Cardiac muscle cell (in vitro differentiated cells and primary cell): ENCODE measurements around the gene ATP2B2. TPM values are rescaled to one million over a fixed set of nuclear protein-coding genes. Genes with fewer than 3 reads are reported as not detected.

ENCODE experiments used
- DNase-seq, 2 donors: peaks; one replicate each; pipeline versions ENCODE4 v3.0.0 to v3.0.0-alpha.2; 2010 to 2017; ENCODE audit warnings: low read depth in 1 of 2, low spot score in 1 of 2
- H3K27ac ChIP-seq: fragments of 200-600 bp; sonication (generic); 2 replicates; pipeline ENCODE4 v1.5.1; 2016
- H3K27me3 ChIP-seq: fragments of 200-600 bp; sonication (generic); 2 replicates; pipeline ENCODE4 v1.6.0; 2016; ENCODE audit warnings: control low read depth
- H3K36me3 ChIP-seq: fragments of 200-600 bp; sonication (generic); 2 replicates; pipeline ENCODE4 v1.5.1; 2016; ENCODE audit warnings: control low read depth
- H3K4me1 ChIP-seq: fragments of 200-600 bp; sonication (generic); 2 replicates; pipeline ENCODE4 v1.8.1; 2017; ENCODE audit warnings: low read depth, mild to moderate bottlenecking, mixed run types
- H3K4me3 ChIP-seq: fragments of 200-600 bp; sonication (generic); 2 replicates; pipeline ENCODE4 v1.5.1; 2016; ENCODE audit warnings: mild to moderate bottlenecking
- H3K9me3 ChIP-seq: fragments of 200-600 bp; sonication (generic); 2 replicates; pipeline ENCODE4 v1.5.1; 2017; ENCODE audit warnings: low read depth, mild to moderate bottlenecking, control low read depth
- polyA plus RNA-seq: library from polyadenylated mRNA; unstranded; fragments of >200 nt; fragmentation: Nextera tagmentation; extraction: Ambion mirVana; gene quantifications from 2 replicates; pipeline ENCODE4 v1.2.1, GENCODE V29; 2016
- total RNA-seq: library from RNA; depleted of rRNA; stranded (reverse); fragments of >200 nt; gene quantifications from 2 replicates; pipeline ENCODE4 v1.2.3, GENCODE V29; 2016
- TF ChIP-seq, protein P1 (sequence below): IDR thresholded peaks from 2 replicates; pipeline ENCODE4 v1.5.1; 2012; ENCODE audit warnings: low read depth, mild to moderate bottlenecking, low read length

ATP2B2 gene
- total and polyA plus RNA-seq, 2 experiments from 2014 or later = 0.22 to 0.77 TPM

DNA sequence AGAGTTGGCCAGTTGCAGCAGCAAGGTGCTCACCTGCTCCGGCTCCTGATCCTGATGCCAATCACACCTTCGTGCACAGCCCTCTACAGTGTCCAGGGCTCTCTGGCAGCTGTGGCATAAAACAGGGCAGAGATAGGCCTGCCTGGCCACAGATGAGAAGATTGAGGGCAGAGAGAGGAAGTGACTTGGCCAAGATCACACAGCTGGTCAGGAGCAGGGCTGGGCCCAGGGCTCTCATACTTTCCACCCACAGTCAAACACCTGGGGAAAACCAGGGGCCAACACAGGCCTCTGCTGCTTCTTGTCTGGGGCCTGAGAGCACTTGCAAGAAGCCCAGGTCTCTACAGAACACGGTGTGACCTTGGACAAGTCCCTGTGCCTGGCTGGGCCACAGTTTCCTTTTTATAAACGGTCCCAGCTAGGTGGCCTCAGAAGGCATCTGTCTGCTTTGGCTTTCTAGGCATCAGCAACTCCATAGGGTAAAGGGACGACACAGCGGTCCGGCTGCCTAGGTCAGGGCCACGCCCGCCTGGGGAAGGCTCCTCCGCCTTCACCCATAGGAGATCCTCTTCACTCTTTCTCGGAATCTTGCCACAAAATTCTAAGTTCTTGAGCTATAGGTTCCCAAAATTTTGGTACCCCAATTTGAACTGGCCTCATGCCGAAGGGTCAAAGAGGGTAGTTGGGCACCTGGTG lies 3.1 kb downstream of the ATP2B2 start:
- H3K36me3 ChIP-seq = no peaks in the 10 kb centered on the region
- H3K27me3 ChIP-seq = peaks cover 15% of the 10 kb centered on the region
- no peak overlapping the region for H3K4me3 ChIP-seq
- TF ChIP-seq, protein P1, sequence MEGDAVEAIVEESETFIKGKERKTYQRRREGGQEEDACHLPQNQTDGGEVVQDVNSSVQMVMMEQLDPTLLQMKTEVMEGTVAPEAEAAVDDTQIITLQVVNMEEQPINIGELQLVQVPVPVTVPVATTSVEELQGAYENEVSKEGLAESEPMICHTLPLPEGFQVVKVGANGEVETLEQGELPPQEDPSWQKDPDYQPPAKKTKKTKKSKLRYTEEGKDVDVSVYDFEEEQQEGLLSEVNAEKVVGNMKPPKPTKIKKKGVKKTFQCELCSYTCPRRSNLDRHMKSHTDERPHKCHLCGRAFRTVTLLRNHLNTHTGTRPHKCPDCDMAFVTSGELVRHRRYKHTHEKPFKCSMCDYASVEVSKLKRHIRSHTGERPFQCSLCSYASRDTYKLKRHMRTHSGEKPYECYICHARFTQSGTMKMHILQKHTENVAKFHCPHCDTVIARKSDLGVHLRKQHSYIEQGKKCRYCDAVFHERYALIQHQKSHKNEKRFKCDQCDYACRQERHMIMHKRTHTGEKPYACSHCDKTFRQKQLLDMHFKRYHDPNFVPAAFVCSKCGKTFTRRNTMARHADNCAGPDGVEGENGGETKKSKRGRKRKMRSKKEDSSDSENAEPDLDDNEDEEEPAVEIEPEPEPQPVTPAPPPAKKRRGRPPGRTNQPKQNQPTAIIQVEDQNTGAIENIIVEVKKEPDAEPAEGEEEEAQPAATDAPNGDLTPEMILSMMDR = no peak
- no peak for DNase-seq
- H3K9me3 ChIP-seq = no peaks in the 10 kb centered on the region
- H3K27ac ChIP-seq = no peak overlapping the region
- H3K4me1 ChIP-seq = peaks cover 8% of the 10 kb centered on the region

DNA sequence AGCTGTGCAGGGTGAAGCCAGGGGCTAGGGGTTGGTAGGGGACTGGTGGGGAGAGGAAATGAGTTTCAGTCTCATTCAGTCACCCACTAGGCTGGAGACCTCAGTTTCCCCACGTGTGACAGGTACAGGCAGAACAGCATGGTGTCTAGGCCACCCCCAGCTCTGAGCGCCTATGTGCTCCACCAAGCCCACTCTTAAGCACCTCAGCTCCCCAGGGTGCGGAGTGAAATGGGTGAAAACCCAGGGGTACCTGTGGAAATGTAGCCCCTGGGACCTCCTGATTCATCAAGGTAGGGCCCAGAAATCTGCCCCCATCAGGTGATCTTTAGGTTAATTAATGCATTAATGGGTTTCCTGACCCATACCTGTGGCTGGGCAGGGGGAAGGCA lies 3.7 kb downstream of the ATP2B2 start:
- no peak overlapping the region for H3K4me3 ChIP-seq
- no peak for DNase-seq
- peaks cover 8% of the 10 kb centered on the region for H3K4me1 ChIP-seq
- H3K36me3 ChIP-seq = no peaks in the 10 kb centered on the region
- no peak overlapping the region for H3K27ac ChIP-seq
- H3K9me3 ChIP-seq = no peaks in the 10 kb centered on the region
- TF ChIP-seq, protein P1 = no peak
- H3K27me3 ChIP-seq = peaks cover 15% of the 10 kb centered on the region

DNA sequence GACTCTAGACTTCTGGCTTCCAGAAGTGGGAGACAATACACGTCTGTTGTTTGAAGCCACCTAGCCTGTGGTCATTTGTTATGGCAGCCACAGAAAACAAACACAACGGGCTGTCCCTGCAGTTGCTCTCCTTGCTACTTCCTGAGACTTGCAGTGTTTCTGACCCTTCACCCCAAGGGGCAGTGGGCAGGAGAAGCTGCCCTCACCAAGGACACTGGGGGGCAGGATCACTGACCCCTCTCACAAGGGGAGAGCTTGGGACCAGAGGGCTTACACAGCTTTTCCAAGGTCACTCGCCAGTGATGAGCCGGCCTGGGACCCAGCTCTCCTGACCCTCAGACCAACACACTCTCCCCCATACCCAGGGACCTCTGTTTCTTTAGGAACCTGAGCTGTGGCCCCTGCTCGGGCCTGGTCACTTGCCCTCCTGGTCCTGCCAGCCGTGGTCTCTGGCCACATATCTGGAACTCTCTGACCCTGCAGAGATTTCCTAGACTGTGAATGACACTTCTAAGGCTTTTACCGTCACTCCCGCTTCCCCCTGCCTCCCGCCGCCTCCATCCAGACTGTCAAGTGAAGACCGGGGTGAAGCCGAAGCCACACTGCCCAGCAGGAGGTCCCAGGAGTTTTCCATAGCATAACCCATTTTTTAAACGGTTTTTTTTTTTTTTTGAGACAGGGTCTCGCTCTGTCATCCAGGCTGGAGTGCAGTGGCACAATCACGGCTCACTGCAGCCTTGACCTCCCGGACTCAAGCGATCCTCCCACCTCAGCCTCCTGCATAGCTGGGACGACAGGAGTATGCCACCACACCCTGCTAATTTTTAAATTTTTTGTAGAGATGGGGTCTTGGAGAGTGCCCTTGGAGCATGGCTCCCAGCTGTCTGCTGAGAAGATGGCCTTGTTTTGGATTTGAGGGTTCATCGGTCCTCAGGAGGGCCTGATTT lies 4.4 kb downstream of the ATP2B2 start:
- peaks cover 6% of the 10 kb centered on the region for H3K4me1 ChIP-seq
- H3K4me3 ChIP-seq = no peak overlapping the region
- H3K27me3 ChIP-seq = peaks cover 15% of the 10 kb centered on the region
- H3K27ac ChIP-seq = no peak overlapping the region
- no peak for DNase-seq
- H3K36me3 ChIP-seq = no peaks in the 10 kb centered on the region
- TF ChIP-seq, protein P1 = no peak
- no peaks in the 10 kb centered on the region for H3K9me3 ChIP-seq

DNA sequence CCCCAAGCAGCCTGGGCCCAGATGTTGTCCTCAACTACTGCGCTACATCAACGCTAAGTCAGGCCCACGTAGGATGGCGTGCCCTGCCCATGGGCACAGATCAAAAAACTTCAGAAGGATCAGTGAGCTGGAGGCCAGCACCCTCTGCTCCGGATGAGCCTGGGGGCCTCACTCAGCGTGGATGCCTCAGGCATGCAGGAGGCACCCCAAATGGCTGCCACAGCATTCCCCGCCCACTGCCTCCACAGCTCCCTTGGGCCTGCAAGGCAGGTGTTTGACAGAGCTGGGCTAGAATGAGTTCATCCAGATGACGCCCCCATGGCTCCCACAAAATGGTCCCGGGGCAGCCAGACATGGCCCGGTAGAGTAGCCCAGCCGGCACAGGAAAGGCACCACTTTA lies 7.1 kb downstream of the ATP2B2 start:
- H3K9me3 ChIP-seq = no peaks in the 10 kb centered on the region
- H3K36me3 ChIP-seq = no peaks in the 10 kb centered on the region
- no peak overlapping the region for H3K27ac ChIP-seq
- H3K4me1 ChIP-seq = no peaks in the 10 kb centered on the region
- DNase-seq = no peak
- TF ChIP-seq, protein P1 = no peak
- no peak overlapping the region for H3K4me3 ChIP-seq
- H3K27me3 ChIP-seq = no peaks in the 10 kb centered on the region

DNA sequence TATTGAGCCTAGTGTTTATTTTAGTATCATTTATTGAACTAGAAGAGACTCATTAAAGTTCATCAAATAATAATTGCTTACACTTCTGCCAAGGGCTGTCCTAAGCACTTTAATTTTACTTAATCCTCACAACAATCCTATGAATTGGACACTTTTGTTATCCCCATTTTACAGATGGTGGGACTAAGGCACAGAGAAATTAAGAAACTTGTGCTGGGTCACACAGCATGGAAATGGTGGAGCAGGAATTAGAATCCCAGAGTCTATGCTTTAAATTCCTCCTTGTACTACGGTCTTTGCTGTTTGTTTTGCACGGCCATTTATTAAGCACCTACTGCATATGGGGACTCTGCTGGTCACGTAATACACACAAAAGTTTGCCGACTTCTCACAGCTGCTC lies 7.9 kb downstream of the ATP2B2 start:
- H3K9me3 ChIP-seq = no peaks in the 10 kb centered on the region

More for the DNA sequence above, 7.9 kb downstream of the ATP2B2 start:
- TF ChIP-seq, protein P1 = no peak
- no peaks in the 10 kb centered on the region for H3K36me3 ChIP-seq
- DNase-seq = no peak
- no peak overlapping the region for H3K4me3 ChIP-seq
- H3K27ac ChIP-seq = no peak overlapping the region
- H3K4me1 ChIP-seq = no peaks in the 10 kb centered on the region
- no peaks in the 10 kb centered on the region for H3K27me3 ChIP-seq
